GM21447 (cell line): ENCODE results near the gene TANC1.
A peak's percentile ranks its signal among the peaks of the same experiment; 100 is the strongest.

Source experiments
- ATAC-seq: cut with Tn5 transposase; IDR thresholded peaks from one replicate; pipeline ENCODE4 v1.9.1; 2021; ENCODE audit not compliant: unreplicated experiment

TANC1 gene

GRCh38 chr2:158968396-158969161 lies at the start of gene TANC1:
TANC1 (plus strand) TSS chr2:158968640; CDS start chr2:159065911, 97,271 bp downstream.
- peak; percentile 87 for ATAC-seq

GRCh38 chr2:158921599-158922408 lies 46.6 kb upstream of the TANC1 start:
- ATAC-seq, result no peak

- no peak for ATAC-seq
These were observed 45.8 kb upstream of the TANC1 start for GRCh38 chr2:158922601-158923000.

GRCh38 chr2:158923180-158923594 lies 45.3 kb upstream of the TANC1 start:
- ATAC-seq, result no peak

GRCh38 chr2:158923641-158924040 lies 44.8 kb upstream of the TANC1 start:
- no peak for ATAC-seq

GRCh38 chr2:158926478-158926948 lies 41.9 kb upstream of the TANC1 start:
- ATAC-seq, result peak; percentile 79

- ATAC-seq, result no peak
These were observed 39.9 kb upstream of the TANC1 start for GRCh38 chr2:158928515-158928914.

GRCh38 chr2:158928965-158929364 lies 39.5 kb upstream of the TANC1 start:
- ATAC-seq, result no peak

GRCh38 chr2:158931572-158931971 lies 36.9 kb upstream of the TANC1 start:
- ATAC-seq, result no peak

- no peak for ATAC-seq
These were observed 36.3 kb upstream of the TANC1 start for GRCh38 chr2:158932131-158932645.

- ATAC-seq, result no peak
These were observed 34.3 kb upstream of the TANC1 start for GRCh38 chr2:158934170-158934569.

- no peak for ATAC-seq
These were observed 32.8 kb upstream of the TANC1 start for GRCh38 chr2:158935617-158936016.

- ATAC-seq, result no peak
These were observed 31.5 kb upstream of the TANC1 start for GRCh38 chr2:158936978-158937377.

- ATAC-seq, result no peak
These were observed 28.1 kb upstream of the TANC1 start for GRCh38 chr2:158940356-158940755.

GRCh38 chr2:158943973-158944372 lies 24.5 kb upstream of the TANC1 start:
- no peak for ATAC-seq

GRCh38 chr2:158948964-158949699 lies 19.3 kb upstream of the TANC1 start:
- ATAC-seq, result no peak

- ATAC-seq, result no peak
These were observed 15.0 kb upstream of the TANC1 start for GRCh38 chr2:158953454-158953853.

GRCh38 chr2:158953926-158954763 lies 14.3 kb upstream of the TANC1 start:
- ATAC-seq, result peak; percentile 85

- ATAC-seq, result no peak
These were observed 12.5 kb upstream of the TANC1 start for GRCh38 chr2:158955842-158956365.

- no peak for ATAC-seq
These were observed 10.1 kb upstream of the TANC1 start for GRCh38 chr2:158958365-158958764.
